SKM-1 (cell line): ENCODE results near the gene TNK2.
"Not testable (repeated sequence)": the region's sequence is repeated elsewhere in the genome, so short reads cannot be mapped to it uniquely, and the experiment has no call there.

ENCODE experiments used
- DNase-seq: peaks from one replicate; lab custom pipeline; 2025; ENCODE audit not compliant: unreplicated experiment; lab: John Stamatoyannopoulos, UW

The TNK2 gene

DNA sequence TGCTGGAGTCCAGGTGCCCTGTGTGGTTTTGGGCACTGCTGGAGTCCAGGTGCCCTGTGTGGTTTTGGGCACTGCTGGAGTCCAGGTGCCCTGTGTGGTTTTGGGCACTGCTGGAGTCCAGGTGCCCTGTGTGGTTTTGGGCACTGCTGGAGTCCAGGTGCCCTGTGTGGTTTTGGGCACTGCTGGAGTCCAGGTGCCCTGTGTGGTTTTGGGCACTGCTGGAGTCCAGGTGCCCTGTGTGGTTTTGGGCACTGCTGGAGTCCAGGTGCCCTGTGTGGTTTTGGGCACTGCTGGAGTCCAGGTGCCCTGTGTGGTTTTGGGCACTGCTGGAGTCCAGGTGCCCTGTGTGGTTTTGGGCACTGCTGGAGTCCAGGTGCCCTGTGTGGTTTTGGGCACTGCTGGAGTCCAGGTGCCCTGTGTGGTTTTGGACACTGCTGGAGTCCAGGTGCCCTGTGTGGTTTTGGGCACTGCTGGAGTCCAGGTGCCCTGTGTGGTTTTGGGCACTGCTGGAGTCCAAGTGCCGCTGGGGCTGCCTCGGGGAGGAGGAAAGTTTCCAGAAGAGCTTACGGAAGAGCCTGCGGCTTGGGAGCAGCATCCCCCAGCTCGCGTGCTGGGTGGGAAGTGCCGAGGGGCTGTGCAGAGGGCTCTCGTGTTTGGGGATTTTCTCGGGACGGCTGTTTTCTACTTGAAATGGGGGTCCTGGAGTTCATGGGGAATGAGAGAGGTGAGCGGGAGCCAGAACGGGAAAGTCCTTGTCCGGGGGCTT is 83.7 kb downstream of the TNK2 start:
- DNase-seq = not testable (repeated sequence)

DNA sequence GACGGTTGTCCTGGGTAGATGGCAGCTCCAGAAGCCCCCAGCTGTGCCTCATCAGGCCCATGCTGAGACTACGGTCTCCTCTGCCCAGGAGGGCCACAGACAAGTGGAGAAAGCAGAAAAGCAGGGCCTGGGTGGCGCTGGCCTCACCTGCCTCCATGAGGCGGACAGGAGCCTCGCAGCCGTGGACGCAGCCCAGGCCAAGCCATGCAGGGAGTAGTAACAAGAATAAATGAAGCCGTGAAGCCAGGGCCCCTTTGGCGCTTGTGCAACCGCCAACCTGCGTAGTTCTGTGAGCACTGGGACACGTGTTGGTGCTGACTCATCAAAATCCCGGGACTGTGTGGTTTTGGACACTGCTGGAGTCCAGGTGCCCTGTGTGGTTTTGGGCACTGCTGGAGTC is 84.4 kb downstream of the TNK2 start:
- no peak for DNase-seq

DNA sequence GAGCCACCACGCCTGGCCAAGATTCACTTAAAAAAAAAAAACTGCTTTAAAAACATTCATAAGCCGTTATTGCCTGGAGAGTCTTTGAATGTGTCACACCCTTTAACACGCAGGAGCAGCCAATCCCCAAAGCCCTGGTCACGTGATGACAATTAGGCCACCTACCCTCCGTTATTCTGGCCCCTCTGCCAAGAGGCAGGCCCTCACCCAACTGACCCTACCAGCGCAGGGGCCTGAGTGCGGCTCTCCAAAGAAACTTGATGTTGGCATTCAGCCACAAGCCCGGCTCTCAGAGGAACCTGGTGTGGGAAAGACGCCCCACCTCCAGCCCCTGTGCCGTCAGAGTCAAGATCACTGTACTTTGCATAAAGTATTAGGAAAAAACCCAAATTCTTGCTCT is 85.1 kb downstream of the TNK2 start:
- DNase-seq = no peak

DNA sequence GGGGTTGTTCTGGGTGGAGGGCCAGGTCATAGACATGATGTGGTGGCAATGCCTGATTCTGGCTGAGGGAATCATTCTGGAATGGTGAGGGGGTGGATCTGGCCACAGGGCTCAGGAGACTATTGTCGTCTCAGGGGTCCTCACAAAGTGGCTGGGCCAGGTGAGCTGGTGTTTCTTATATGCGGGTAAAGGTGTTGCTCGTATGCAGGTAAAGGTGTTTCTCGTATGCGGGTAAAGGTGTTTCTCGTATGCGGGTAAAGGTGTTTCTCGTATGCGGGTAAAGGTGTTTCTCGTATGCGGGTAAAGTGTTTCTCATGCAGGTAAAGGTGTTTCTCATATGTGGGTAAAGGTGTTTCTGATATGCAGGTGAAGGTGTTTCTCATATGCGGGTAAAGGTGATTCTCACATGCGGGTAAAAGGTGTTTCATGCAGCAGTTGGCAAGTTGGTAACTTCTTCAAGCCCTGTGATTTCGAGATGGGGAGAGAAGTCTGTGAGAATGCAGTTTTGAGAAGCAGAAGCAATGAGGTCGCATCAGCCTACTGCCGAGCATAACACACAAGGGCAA is 86.1 kb downstream of the TNK2 start:
- DNase-seq = no peak

DNA sequence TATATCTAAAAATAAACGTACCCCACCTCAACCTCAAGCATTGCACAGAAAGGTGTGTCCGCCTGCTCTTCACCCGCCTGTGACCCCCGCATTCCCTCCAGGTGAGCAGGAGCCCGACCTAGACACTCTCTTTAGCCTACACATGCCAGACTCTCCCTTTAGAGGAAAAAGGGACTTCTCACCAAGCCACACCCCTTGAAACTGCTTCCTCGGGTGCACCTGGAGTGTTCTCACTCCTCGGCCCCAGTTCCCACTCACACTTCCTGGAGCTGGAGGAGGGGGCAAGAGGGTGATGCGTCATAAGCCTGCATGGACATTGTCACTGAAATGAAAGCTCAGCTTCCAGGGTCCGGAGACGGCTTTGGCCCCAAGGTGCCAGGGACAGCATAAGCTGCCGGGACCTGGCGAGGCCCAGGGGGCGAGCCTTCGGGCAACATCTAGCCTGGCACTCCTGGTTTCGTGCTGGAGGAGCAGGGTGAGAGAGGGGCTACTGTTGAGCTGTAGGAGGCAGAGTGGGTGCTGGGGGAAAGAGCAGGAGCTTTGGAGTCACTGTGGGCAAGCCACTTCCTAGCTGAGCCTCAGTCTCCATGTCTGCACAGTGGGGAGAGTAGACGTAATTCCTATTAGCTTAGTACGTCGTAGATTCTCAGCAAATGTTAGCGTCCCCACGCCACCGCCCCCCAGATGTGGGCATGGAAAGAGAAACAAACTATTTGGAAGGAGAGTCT is 86.8 kb downstream of the TNK2 start:
- no peak for DNase-seq

DNA sequence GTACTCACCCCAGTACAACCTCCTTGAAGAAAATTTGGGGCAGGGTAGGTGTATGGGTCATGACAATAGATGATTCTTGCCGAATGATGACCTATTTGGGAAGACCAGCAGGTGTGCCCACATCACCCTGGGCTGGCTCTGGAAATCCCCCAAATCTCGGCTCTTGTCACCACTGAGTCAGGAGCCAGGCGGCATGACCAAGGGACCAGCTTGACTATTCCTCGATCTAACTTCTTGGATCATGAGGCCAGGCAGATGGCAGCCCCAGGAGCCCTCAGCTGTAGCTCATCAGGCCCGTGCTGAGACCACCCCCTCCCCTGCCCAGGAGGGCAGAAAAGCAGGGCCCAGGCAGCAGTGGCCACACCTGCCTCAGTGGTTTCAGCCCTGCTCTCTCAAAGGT is 87.5 kb downstream of the TNK2 start:
- no peak for DNase-seq

DNA sequence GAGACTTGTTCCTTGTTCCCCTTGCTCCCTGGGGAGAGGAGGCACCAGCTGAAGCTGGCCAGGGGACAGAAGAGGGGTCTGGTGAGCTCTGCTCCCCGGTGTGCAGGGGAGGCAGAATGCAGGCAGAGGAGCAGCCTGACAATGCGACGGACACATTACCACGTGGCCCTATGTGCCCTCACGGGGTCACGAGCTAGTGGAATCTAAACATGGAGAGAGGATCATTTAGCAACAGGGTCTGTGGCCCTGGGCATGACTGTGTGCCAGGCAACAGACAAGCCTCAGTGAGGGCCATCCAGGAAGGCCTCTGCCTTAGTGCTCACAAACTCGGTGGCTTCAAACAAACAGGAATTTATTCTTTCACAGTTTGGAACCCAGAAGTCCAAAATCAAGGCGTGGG is 88.2 kb downstream of the TNK2 start:
- DNase-seq = no peak

DNA sequence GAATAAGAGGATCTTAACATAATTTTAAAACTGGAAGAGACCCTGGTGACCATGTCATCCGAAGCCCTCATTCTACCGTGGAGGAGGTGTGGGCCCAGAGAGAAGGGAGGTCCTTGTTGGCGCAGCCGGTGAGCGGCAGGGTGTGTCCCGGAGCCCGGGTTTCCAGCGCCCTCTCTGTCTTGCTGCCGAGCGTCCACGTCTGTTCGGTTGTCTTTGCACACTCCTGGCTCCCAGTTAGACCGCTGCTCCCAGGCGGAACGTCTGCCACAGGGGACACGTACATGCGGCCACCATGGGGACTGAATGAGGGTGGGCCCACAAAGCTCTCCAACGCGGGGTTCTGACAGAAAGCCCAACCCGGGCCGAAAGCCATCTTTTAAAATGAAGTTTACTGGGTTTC is 90.0 kb downstream of the TNK2 start:
- no peak for DNase-seq

DNA sequence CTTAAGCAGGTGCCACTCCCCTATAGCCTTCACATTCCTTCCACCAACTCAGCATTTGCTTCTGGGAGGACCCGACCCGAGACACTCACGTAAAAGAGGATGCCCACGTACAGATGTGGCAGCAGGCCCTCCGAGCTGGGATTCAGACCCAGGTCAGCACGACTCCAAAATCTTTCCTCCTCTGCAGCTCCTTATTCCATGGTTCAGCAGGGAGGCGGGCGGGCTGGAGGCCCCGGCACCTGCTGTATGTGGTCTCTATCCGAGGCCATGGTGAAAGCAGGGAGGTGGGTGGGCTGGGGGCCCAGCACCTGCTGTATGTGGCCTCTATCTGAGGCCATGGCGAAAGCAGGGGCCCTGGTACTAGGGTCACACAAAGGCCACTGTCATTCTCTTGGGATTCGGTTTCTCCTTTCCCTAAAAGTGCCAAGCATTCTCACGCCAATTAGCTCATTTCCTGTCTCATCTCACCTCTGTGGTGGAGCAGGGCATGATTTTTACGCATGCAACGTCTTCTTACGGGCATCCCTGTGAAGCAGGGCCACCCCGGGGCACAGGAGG is 90.7 kb downstream of the TNK2 start:
- no peak for DNase-seq

DNA sequence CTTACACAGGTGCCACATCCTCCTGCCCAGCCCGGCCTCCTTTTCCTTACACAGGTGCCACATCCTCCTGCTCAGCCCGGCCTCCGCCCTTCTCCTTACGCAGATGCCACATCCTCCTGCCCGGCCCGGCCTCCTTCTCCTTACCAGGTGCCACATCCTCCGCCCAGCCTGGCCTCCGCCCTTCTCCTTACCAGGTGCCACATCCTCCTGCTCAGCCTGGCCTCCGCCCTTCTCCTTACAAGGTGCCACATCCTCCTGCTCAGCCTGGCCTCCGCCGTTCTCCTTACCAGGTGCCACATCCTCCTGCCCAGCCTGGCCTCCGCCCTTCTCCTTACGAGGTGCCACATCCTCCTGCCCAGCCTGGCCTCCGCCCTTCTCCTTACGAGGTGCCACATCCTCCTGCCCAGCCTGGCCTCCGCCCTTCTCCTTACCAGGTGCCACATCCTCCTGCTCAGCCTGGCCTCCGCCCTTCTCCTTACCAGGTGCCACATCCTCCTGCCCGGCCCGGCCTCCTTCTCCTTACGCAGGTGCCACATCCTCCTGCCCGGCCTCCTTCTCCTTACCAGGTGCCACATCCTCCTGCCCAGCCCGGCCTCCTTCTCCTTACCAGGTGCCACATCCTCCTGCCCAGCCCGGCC is 92.0 kb downstream of the TNK2 start:
- DNase-seq = not testable (repeated sequence)

DNA sequence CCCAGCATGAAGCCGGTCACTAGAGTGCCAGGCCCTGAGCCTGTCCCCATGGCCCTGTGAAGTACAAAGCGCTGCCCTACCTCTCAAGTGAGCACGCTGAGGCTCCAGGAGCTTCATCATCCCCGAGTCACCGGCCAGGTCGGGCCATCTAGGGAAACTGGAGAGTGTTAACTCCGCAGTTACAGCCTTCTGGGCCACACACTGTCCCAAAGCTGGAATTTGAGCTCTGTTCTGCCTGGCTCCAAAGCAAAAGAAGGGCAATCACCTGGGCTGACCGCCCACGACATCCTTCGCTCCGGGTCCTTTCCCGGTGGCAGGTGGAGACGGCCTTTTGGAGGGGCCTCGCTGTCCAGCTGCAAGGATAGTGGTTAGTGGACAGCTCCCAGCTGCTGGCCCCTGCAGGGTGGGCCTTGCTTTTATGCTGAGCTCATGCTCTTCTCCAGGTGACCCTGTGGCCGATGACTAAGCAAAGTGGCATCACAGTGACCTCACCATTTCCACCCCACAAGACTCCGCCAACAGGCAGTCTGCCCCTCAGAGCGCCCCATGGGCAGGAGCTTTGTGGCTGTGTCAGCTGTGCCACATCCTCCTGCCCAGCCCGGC is 93.1 kb downstream of the TNK2 start:
- no peak for DNase-seq

DNA sequence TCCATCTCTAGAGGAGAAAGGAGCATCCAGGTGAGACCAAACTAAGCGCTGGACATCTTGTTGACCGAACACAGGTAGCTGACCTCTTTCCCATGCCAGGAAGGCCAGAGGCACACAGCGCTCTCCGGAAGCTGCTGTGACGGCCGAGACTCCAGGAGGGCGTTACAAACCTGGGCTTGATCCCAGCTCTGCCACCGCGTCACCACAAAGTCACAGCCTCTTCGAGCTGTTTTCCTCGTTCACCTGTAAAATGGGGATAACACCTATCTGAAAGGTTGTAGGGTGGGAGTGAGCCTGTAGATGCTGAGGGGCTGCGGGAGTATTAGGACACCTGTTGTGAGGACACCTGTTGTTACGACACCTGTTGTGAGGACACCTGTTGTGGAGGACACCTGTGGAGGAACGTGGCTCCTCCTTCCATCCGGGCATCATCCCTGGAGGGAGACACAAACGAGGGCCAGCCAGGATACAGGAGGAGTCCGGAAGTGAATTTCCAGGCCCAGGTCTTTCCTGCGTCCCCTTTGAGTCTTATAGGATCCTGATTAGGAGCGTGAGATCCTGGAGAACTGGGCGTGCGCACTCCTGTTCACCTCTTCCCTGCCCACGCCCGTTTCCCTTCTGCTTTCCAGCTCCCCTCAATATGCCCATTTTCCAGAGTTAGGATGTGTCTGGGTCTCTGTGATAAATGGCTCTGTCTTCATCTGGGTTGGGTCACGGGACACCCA is 94.3 kb downstream of the TNK2 start:
- no peak for DNase-seq
